Epithelial cell of esophagus (primary cell): ENCODE results near the gene IDI2.

Experiments used
- DNase-seq: peaks from one replicate; pipeline ENCODE4 v3.0.0; 2010; ENCODE audit warnings: low read depth
- H3K4me3 ChIP-seq: 2 replicates; pipeline ENCODE4 v1.5.1; 2011; ENCODE audit warnings: mild to moderate bottlenecking, low read length, control low read depth
- CTCF ChIP-seq: IDR thresholded peaks from 2 replicates; pipeline ENCODE4 v1.5.1; 2011; ENCODE audit warnings: low read depth, mild to moderate bottlenecking, low read length, control low read depth, inconsistent platforms; ENCODE audit not compliant: insufficient read depth; ENCODE audit errors: missing control alignments

Gene IDI2

DNA sequence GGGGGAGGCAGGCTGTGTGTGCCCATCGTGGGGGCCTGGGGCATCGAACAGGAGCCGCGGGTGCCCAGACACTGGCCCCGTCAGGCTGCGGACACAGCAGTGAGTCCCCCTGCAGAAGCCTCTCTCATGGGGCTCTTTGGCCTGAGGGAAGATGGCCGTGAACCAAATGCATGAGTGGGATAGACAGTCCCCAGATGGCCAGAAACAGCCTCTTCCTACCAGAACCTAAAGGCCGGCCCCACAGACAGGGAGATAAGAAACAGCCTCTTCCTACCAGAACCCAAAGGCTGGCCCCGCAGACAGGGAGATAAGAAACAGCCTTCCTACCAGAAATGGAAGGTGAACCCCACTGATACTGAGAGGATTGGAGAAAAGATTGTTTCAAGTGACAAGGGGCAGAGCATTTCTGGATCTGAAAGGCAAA lies 16.6 kb downstream of the IDI2 start:
- no peak for TF ChIP-seq CTCF
- no peak overlapping the region for H3K4me3 ChIP-seq
- DNase-seq, result no peak

DNA sequence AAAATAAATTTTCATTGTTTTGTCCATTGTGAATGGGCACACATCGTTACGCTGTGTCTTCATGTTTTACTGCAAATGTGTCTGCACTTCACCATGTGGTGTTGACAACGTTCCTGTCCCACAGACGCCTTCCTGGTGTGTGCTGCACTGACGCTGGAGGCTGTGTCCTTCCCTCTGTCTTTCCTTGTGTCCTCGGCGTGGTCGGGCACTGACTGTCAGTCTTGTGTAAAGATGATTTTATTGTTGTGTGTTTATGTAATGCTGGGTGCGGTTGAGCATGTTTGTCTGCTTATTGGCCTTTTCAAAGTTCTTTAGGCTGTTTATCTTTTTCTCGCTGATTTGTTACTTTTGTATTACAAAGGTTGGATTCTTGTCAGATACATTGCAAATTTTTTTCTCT lies 18.1 kb downstream of the IDI2 start:
- TF ChIP-seq CTCF, result no peak
- no peak for DNase-seq
- no peak overlapping the region for H3K4me3 ChIP-seq

DNA sequence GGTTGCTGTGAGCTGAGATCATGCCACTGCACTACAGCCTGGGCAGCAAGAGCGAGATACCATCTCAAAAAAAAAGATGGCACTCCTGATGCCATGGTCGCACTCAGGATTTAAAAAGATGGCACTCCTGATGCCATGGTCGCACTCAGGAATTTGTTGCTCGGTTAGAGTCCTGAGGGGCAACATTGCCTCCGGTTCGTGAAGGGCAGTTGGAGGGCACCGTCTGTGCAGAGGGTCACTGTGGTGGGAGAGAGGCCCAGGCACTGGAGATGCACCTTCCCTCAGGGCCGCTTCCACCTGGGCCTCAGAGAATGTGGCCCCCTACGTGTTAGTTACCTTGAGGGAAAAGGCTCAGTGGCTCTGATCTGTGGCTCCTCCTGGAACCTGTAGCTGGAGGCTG lies 19.1 kb downstream of the IDI2 start:
- DNase-seq, result no peak
- TF ChIP-seq CTCF, result no peak
- H3K4me3 ChIP-seq, result no peak overlapping the region

DNA sequence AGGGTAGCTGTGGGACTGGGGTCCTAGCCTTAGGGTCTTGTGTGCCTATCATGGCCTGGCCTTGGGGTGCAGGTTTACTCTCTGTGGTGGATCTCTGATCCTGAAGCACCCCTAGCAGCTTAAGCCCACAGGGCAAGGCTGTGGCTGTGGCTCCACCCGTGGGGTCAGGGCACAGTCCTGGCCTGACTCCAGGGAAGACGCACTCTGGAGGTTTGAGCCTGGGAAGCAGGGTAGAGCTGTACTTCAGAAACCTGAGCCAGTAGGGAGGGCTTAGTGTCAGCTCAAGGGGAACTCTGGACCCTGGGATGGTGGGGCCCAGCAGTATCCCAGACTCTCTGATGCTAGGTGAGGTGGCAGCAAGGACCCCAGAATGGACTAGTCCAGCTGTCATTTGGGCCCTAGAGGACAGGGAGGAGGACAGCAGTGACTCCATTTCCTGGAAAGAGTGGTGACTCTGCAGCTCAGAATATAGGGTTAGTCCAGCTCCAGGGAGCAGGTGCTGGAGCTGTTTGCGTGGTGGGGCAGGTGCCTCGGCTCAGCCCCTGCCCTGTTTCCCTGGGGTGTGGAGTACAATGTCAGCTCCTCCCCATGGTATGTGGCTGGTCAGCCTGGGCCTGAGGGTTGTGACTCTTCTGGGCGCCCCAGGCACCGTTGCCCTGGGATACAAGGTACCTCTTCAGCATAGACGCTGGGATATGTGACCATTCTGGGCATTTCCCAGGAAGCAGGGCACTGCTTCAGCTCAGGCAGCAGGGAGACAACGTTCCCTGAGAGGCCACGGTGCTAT lies 21.6 kb downstream of the IDI2 start:
- DNase-seq, result no peak
- no peak for TF ChIP-seq CTCF
- H3K4me3 ChIP-seq, result no peak overlapping the region

GRCh38 chr10:1002425-1003006 lies 23.1 kb downstream of the IDI2 start:
- H3K4me3 ChIP-seq, result no peak overlapping the region
- TF ChIP-seq CTCF, result no peak
- no peak for DNase-seq

DNA sequence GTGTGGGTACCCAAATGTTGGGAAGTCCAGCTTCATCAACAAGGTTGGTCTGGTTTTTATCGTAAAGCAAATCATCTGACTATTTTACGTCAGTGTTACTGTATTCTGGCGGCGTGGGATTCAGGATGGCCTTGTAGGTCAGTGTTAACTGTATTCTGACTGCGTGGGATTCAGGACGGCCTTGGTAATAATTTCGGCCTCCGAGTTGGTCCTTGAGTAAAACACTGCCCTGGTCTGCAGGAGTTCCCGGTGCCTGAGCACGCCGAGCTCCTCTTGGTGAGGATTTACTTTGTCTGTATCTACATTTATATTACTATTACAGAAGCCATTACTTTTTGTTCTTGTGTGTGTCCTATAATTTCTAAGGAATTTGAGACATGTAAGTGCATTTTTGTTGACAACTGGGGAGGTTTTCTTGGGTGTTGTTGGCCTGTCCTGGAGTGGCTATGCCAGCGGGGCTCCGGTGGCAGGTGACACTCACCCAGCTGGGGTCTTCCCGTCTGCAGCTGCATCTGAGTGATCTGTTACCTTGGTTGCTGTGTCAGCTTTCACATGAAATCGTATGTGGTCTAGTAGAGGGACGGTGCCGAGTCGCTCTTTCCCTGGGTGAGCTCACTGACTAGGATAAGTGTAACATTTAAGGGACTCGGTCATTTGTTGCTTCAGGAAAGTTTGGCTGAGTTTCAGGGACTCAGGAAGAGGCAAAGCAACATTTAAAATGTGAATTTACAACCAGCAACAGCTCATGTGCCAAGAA lies 28.2 kb downstream of the IDI2 start:
- TF ChIP-seq CTCF, result no peak
- no peak overlapping the region for H3K4me3 ChIP-seq
- no peak for DNase-seq
